Measurements from ENCODE around the gene TBC1D12. TPM values are rescaled to one million over a fixed set of nuclear protein-coding genes. Genes with fewer than 3 reads are reported as not detected.
A peak's percentile ranks its signal among the peaks of the same experiment; 100 is the strongest.
"Not testable (repeated sequence)": the region's sequence is repeated elsewhere in the genome, so short reads cannot be mapped to it uniquely, and the experiment has no call there.

Gene TBC1D12
- total RNA-seq, 6 experiments from 2014 or later = 4.9 to 7.1 (median 5.4) TPM

- TF ChIP-seq, protein P1, sequence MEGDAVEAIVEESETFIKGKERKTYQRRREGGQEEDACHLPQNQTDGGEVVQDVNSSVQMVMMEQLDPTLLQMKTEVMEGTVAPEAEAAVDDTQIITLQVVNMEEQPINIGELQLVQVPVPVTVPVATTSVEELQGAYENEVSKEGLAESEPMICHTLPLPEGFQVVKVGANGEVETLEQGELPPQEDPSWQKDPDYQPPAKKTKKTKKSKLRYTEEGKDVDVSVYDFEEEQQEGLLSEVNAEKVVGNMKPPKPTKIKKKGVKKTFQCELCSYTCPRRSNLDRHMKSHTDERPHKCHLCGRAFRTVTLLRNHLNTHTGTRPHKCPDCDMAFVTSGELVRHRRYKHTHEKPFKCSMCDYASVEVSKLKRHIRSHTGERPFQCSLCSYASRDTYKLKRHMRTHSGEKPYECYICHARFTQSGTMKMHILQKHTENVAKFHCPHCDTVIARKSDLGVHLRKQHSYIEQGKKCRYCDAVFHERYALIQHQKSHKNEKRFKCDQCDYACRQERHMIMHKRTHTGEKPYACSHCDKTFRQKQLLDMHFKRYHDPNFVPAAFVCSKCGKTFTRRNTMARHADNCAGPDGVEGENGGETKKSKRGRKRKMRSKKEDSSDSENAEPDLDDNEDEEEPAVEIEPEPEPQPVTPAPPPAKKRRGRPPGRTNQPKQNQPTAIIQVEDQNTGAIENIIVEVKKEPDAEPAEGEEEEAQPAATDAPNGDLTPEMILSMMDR (IDR thresholded peaks at IDR 0.05) = no peak
- H3K4me1 Mint-ChIP-seq (ENCODE audit: low read depth) = no peaks in the 10 kb centered on the region
- H3K4me3 Mint-ChIP-seq = no peak overlapping the region
- peaks cover 10% of the 10 kb centered on the region for H3K27me3 Mint-ChIP-seq (ENCODE audit: insufficient read depth)
- no peak overlapping the region for H3K27ac Mint-ChIP-seq
- H3K36me3 Mint-ChIP-seq (ENCODE audit: low read depth) = no peaks in the 10 kb centered on the region
- no peaks in the 10 kb centered on the region for H3K9me3 Mint-ChIP-seq
- no peak for DNase-seq
Observed at GRCh38 chr10:94370501-94370900, 31.8 kb upstream of the TBC1D12 start.

GRCh38 chr10:94375374-94375773 is 27.0 kb upstream of the TBC1D12 start:
- no peak for DNase-seq
- Mint-ChIP-seq H3K36me3 (ENCODE audit: low read depth) (no peaks in the 10 kb centered on the region), H3K9me3 (no peaks in the 10 kb centered on the region), H3K4me1 (ENCODE audit: low read depth) (peaks cover 4% of the 10 kb centered on the region), H3K27me3 (ENCODE audit: insufficient read depth) (peaks cover 20% of the 10 kb centered on the region), H3K27ac (no peak overlapping the region), H3K4me3 (no peak overlapping the region)
- TF ChIP-seq, protein P1 (IDR thresholded peaks at IDR 0.05) = no peak

- H3K4me3 Mint-ChIP-seq = no peak overlapping the region
- peaks cover 3% of the 10 kb centered on the region; the same call in 1 of the 2 replicates for H3K9me3 Mint-ChIP-seq
- no peak for DNase-seq
- peaks cover 13% of the 10 kb centered on the region for H3K27me3 Mint-ChIP-seq (ENCODE audit: insufficient read depth)
- no peak overlapping the region for H3K27ac Mint-ChIP-seq
- peaks cover 14% of the 10 kb centered on the region for H3K4me1 Mint-ChIP-seq (ENCODE audit: low read depth)
- TF ChIP-seq, protein P1 (IDR thresholded peaks at IDR 0.05) = no peak
- H3K36me3 Mint-ChIP-seq (ENCODE audit: low read depth) = peaks cover 5% of the 10 kb centered on the region
Observed at GRCh38 chr10:94376865-94377264, 25.5 kb upstream of the TBC1D12 start.

DNA sequence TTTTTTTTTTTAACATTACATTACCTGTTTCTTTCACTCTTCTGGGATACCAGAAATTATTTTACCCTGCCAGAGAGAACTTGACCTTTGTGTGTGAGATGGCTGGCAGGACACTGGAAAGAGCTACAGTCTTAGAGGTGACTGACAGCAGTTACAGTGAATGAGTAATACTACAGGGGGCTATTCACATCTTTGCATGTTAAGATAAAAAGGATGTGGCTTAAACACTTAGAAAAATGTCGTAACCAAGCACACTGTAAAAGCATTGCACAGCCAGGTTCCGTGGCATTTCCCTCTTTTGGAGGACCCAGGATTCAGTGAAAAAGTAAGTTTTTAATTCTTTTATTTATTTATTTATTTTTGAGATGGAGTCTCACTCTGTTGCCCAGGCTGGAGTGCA is 18.8 kb upstream of the TBC1D12 start:
- Mint-ChIP-seq H3K9me3 (peaks cover 3% of the 10 kb centered on the region; the same call in 1 of the 2 replicates), H3K27ac (no peak overlapping the region), H3K27me3 (ENCODE audit: insufficient read depth) (peaks cover 5% of the 10 kb centered on the region; the same call in 1 of the 2 replicates), H3K4me3 (no peak overlapping the region), H3K36me3 (ENCODE audit: low read depth) (peaks cover 5% of the 10 kb centered on the region), H3K4me1 (ENCODE audit: low read depth) (peaks cover 21% of the 10 kb centered on the region)
- TF ChIP-seq, protein P1 (IDR thresholded peaks at IDR 0.05) = no peak
- DNase-seq = no peak

GRCh38 chr10:94385733-94386132 is 16.6 kb upstream of the TBC1D12 start:
- DNase-seq; H3K27ac Mint-ChIP-seq; H3K27me3 Mint-ChIP-seq (ENCODE audit: insufficient read depth); H3K9me3 Mint-ChIP-seq; H3K36me3 Mint-ChIP-seq (ENCODE audit: low read depth): not testable (repeated sequence)
- Mint-ChIP-seq H3K4me1 (ENCODE audit: low read depth) (peaks cover 22% of the 10 kb centered on the region), H3K4me3 (peak overlapping the region; percentile 31)

- not testable (repeated sequence) for H3K36me3 Mint-ChIP-seq (ENCODE audit: low read depth); H3K27me3 Mint-ChIP-seq (ENCODE audit: insufficient read depth); H3K4me1 Mint-ChIP-seq (ENCODE audit: low read depth)
Observed at GRCh38 chr10:94392117-94392516, 10.2 kb upstream of the TBC1D12 start.

More at GRCh38 chr10:94392117-94392516, 10.2 kb upstream of the TBC1D12 start:
- not testable (repeated sequence) for H3K4me3 Mint-ChIP-seq, H3K27ac Mint-ChIP-seq, DNase-seq, H3K9me3 Mint-ChIP-seq
